Measurements from ENCODE around the gene GRIN3A. TPM values are rescaled to one million over a fixed set of nuclear protein-coding genes. Genes with fewer than 3 reads are reported as not detected.

GRIN3A gene
- total RNA-seq, 1 experiment from 2014 or later, result 0.02 TPM

DNA sequence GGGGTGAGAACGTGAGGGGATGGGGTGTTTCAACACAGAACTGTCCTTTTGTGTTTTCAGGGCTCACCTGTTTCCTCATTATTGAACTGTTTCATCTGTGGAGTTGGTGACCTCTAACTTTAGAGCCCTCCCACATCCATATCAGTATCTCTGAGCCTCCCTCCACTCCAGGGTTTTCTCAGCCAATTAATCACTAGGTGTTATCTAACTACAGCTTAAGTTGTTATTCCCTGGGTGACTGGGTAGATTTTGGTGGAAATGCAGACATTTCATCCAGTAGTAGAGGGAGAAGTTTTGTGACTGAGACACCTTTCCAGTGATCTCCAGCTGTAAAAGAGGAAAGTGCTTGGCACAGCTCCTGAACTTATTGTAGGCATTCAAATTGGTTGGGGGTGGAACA lies 167.3 kb downstream of the GRIN3A start (continued):
- TF ChIP-seq, protein P1, sequence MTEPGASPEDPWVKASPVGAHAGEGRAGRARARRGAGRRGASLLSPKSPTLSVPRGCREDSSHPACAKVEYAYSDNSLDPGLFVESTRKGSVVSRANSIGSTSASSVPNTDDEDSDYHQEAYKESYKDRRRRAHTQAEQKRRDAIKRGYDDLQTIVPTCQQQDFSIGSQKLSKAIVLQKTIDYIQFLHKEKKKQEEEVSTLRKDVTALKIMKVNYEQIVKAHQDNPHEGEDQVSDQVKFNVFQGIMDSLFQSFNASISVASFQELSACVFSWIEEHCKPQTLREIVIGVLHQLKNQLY (CRISPR knock-in tag; IDR thresholded peaks at IDR 0.05), result no peak
- TF ChIP-seq, protein P2, sequence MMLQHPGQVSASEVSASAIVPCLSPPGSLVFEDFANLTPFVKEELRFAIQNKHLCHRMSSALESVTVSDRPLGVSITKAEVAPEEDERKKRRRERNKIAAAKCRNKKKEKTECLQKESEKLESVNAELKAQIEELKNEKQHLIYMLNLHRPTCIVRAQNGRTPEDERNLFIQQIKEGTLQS (CRISPR knock-in tag; conservative IDR thresholded peaks at IDR 0.05), result no peak
- no peak for TF ChIP-seq FOXK1 (CRISPR knock-in tag; IDR thresholded peaks at IDR 0.05)
- no peak for TF ChIP-seq ZNF138 (CRISPR knock-in tag; conservative IDR thresholded peaks at IDR 0.05)

DNA sequence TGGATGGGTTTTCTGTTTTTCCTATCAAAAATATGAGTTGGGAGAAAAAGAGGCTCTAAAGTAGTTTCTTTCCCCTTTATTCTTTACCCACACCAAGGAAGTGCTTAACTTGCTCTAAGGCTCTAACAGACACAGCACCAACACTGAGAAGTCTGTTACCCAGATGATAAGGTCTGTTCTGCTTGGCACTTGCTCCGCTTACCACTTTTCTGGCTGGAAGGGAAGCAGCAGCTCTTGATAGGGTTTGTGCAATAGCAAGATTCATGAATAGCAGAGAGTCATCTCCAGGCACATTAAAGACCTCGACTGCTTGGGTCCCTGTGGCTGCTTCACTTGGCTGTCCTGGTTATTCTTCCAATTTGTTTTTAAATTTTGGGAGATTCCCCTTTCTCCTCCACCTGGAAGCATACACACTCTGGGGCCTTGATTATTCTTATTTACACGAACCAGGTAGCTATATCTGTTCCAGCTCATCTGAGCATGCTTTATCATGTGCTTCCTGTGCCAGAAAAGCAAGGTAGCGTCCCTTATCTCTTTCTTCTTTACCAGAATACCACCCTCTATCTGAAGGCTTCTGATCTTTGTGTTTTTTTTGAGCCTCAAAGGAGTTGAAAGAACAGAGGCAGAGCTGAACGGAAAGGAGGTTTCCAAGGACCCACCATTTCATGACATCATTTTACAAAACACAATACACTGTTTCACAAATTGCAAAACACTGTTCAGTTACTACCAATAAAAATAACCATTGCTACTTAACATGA lies 168.5 kb downstream of the GRIN3A start:
- CTCF ChIA-PET, result no interaction called here
- H3K27me3 Mint-ChIP-seq (ENCODE audit: low read depth), result no peaks in the 10 kb centered on the region

More for the DNA sequence above, 168.5 kb downstream of the GRIN3A start:
- H3K4me1 Mint-ChIP-seq, result peaks cover 36% of the 10 kb centered on the region
- no peak for DNase-seq (ENCODE audit: low spot score)
- no peak for ATAC-seq
- no peaks in the 10 kb centered on the region for H3K9me3 Mint-ChIP-seq
- peaks cover 20% of the 10 kb centered on the region for H3K36me3 Mint-ChIP-seq
- H3K27ac Mint-ChIP-seq, result no peak overlapping the region
- TF ChIP-seq ZNF219 (CRISPR knock-in tag; IDR thresholded peaks at IDR 0.05; ENCODE audit: borderline replicate concordance) (no peak), CBFB (CRISPR knock-in tag; IDR thresholded peaks at IDR 0.05; ENCODE audit: low read depth) (no peak), OVOL2 (CRISPR knock-in tag; IDR thresholded peaks at IDR 0.05; ENCODE audit: borderline replicate concordance) (no peak), NR1H2 (CRISPR knock-in tag; IDR thresholded peaks at IDR 0.05) (no peak), FOXK1 (CRISPR knock-in tag; IDR thresholded peaks at IDR 0.05) (no peak), ZNF671 (CRISPR knock-in tag; IDR thresholded peaks at IDR 0.05) (no peak), JAZF1 (CRISPR knock-in tag; IDR thresholded peaks at IDR 0.05) (no peak), JUN (CRISPR knock-in tag; IDR thresholded peaks at IDR 0.05) (no peak), TCF7 (CRISPR knock-in tag; IDR thresholded peaks at IDR 0.05; ENCODE audit: low read depth) (no peak), TP53 (CRISPR knock-in tag; IDR thresholded peaks at IDR 0.05) (no peak), HMGA2 (CRISPR knock-in tag; IDR thresholded peaks at IDR 0.05) (no peak), FOXJ3 (CRISPR knock-in tag; IDR thresholded peaks at IDR 0.05; ENCODE audit: borderline replicate concordance) (no peak), ZNF416 (CRISPR knock-in tag; IDR thresholded peaks at IDR 0.05) (no peak)
- TF ChIP-seq, protein P3, sequence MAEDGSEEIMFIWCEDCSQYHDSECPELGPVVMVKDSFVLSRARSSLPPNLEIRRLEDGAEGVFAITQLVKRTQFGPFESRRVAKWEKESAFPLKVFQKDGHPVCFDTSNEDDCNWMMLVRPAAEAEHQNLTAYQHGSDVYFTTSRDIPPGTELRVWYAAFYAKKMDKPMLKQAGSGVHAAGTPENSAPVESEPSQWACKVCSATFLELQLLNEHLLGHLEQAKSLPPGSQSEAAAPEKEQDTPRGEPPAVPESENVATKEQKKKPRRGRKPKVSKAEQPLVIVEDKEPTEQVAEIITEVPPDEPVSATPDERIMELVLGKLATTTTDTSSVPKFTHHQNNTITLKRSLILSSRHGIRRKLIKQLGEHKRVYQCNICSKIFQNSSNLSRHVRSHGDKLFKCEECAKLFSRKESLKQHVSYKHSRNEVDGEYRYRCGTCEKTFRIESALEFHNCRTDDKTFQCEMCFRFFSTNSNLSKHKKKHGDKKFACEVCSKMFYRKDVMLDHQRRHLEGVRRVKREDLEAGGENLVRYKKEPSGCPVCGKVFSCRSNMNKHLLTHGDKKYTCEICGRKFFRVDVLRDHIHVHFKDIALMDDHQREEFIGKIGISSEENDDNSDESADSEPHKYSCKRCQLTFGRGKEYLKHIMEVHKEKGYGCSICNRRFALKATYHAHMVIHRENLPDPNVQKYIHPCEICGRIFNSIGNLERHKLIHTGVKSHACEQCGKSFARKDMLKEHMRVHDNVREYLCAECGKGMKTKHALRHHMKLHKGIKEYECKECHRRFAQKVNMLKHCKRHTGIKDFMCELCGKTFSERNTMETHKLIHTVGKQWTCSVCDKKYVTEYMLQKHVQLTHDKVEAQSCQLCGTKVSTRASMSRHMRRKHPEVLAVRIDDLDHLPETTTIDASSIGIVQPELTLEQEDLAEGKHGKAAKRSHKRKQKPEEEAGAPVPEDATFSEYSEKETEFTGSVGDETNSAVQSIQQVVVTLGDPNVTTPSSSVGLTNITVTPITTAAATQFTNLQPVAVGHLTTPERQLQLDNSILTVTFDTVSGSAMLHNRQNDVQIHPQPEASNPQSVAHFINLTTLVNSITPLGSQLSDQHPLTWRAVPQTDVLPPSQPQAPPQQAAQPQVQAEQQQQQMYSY (CRISPR knock-in tag; IDR thresholded peaks at IDR 0.05), result no peak
- TF ChIP-seq, protein P4, sequence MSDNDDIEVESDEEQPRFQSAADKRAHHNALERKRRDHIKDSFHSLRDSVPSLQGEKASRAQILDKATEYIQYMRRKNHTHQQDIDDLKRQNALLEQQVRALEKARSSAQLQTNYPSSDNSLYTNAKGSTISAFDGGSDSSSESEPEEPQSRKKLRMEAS (CRISPR knock-in tag; IDR thresholded peaks at IDR 0.05), result no peak
- TF ChIP-seq, protein P5, sequence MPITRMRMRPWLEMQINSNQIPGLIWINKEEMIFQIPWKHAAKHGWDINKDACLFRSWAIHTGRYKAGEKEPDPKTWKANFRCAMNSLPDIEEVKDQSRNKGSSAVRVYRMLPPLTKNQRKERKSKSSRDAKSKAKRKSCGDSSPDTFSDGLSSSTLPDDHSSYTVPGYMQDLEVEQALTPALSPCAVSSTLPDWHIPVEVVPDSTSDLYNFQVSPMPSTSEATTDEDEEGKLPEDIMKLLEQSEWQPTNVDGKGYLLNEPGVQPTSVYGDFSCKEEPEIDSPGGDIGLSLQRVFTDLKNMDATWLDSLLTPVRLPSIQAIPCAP (CRISPR knock-in tag; IDR thresholded peaks at IDR 0.05), result no peak
- TF ChIP-seq, protein P6, sequence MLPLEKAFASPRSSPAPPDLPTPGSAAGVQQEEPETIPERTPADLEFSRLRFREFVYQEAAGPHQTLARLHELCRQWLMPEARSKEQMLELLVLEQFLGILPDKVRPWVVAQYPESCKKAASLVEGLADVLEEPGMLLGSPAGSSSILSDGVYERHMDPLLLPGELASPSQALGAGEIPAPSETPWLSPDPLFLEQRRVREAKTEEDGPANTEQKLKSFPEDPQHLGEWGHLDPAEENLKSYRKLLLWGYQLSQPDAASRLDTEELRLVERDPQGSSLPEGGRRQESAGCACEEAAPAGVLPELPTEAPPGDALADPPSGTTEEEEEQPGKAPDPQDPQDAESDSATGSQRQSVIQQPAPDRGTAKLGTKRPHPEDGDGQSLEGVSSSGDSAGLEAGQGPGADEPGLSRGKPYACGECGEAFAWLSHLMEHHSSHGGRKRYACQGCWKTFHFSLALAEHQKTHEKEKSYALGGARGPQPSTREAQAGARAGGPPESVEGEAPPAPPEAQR (CRISPR knock-in tag; IDR thresholded peaks at IDR 0.05), result no peak
- H3K4me3 Mint-ChIP-seq, result no peak overlapping the region
- POLR2A ChIA-PET, result no interaction called here
